RWPE1 (cell line): ENCODE measurements around the gene EYS.

ENCODE experiments used
- CTCF ChIA-PET: fragments of 350-600 bp; sonication (Branson Sonifier 250); formaldehyde crosslinking; extraction: SDS; loops from one replicate; lab custom pipeline; 2021; lab: Yijun Ruan, JAX
- POLR2A ChIA-PET: fragments of 400-600 bp; formaldehyde crosslinking; extraction: SDS; loops from one replicate; lab custom pipeline; 2020; ENCODE audit warnings: antibody characterized with exemption; ENCODE audit not compliant: low non-redundant PET; lab: Yijun Ruan, JAX
- DNase-seq: peaks from one replicate; pipeline ENCODE4 v3.0.0; 2012; ENCODE audit warnings: low spot score
- H3K27ac ChIP-seq: fragments of 450-650 bp; 2 replicates; pipeline ENCODE4 v1.5.1; 2017
- CTCF ChIP-seq: fragments of 450-650 bp; conservative IDR thresholded peaks from 2 replicates; pipeline ENCODE4 v1.5.1; 2017; ENCODE audit warnings: low read depth, mild to moderate bottlenecking

Gene EYS

GRCh38 chr6:63998991-63999390 lies 1708.0 kb downstream of the EYS start:
- H3K27ac ChIP-seq, result no peak overlapping the region
- CTCF ChIA-PET, result interaction anchor here (0.7 to 0.9 kb wide), 2 partner anchors 29 to 330 kb away, joined by 3 read pairs; no protein-coding TSS in a partner anchor
- POLR2A ChIA-PET, result no interaction called here
- no peak for TF ChIP-seq CTCF
- DNase-seq, result no peak

- ChIA-PET POLR2A (no interaction called here), CTCF (interaction anchor here (0.6 kb wide), 1 partner anchor 976 kb away, joined by 4 read pairs; no protein-coding TSS in a partner anchor)
- peak; percentile 11 for DNase-seq
- no peak for TF ChIP-seq CTCF
- no peak overlapping the region for H3K27ac ChIP-seq
Measured at GRCh38 chr6:63997734-63998133, 1709.3 kb downstream of the EYS start.

- POLR2A ChIA-PET, result no interaction called here
- no peak for DNase-seq
- CTCF ChIA-PET, result interaction anchor here (0.6 kb wide), 1 partner anchor 976 kb away, joined by 4 read pairs; no protein-coding TSS in a partner anchor
- H3K27ac ChIP-seq, result no peak overlapping the region
- no peak for TF ChIP-seq CTCF
Measured at GRCh38 chr6:63997221-63997620, 1709.8 kb downstream of the EYS start.

- TF ChIP-seq CTCF, result no peak
- no peak for DNase-seq
- ChIA-PET CTCF (interaction anchor here (0.7 kb wide), 1 partner anchor 1486 kb away, joined by 3 read pairs; no protein-coding TSS in a partner anchor), POLR2A (no interaction called here)
- H3K27ac ChIP-seq, result no peak overlapping the region
Measured at GRCh38 chr6:63985223-63985622, 1721.8 kb downstream of the EYS start.

DNA sequence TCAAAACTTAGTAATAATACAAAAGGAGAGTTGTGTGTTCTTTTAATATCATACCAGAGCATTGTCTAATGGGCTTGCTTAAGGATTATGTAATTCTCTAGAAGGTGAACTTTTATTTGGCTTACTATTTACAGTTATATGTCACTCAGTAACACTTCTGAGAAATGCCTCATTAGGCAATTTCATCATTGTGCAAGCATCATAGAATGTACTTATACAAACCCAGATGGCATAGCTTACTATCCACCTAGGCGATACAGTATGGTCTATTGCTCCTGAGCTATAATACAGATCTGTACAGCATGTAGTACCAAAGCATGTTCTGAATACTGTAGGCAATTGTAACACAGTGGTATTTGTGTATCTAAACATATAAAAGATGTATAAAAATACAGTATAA lies 1731.3 kb downstream of the EYS start:
- DNase-seq, result no peak
- TF ChIP-seq CTCF, result no peak
- ChIA-PET POLR2A (no interaction called here), CTCF (no interaction called here)
- H3K27ac ChIP-seq, result no peak overlapping the region

DNA sequence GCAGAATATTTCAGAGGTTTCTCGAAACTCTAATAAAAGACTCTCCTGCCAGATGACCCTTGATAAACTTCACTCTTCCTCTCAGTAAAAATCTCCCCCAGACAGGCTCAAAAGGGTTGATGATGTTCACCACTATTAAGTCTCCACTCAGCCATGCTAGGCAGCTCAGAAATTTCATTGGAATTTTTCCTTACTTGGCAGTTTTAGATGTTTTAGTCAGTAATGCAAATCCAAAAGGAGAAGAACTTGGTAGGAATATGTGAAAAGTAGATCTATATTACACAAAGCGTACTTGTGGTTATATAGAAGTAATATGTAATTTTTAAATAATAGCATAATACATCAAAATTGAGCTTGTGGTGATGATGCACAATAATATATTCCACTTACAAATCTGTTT lies 1738.4 kb downstream of the EYS start:
- no peak for DNase-seq
- TF ChIP-seq CTCF, result no peak
- CTCF ChIA-PET, result interaction anchor here (0.7 kb wide), 1 partner anchor 30 kb away, joined by 3 read pairs; no protein-coding TSS in a partner anchor
- no peak overlapping the region for H3K27ac ChIP-seq
- POLR2A ChIA-PET, result no interaction called here
